Endothelial cell (in vitro differentiated cells): ENCODE results near the gene DEXI. TPM values are rescaled to one million over a fixed set of nuclear protein-coding genes. Genes with fewer than 3 reads are reported as not detected.

Experiments used
- DNase-seq: peaks from one replicate; pipeline ENCODE4 v3.0.0; 2021; ENCODE audit warnings: low spot score
- H3K27ac Mint-ChIP-seq: one replicate; pipeline ENCODE4 v1.8.0; 2021; ENCODE audit warnings: mixed read lengths, inconsistent platforms; ENCODE audit not compliant: unreplicated experiment
- H3K27me3 Mint-ChIP-seq: one replicate; pipeline ENCODE4 v1.8.0; 2021; ENCODE audit warnings: mild to moderate bottlenecking, moderate library complexity, mixed read lengths, inconsistent platforms; ENCODE audit not compliant: unreplicated experiment
- H3K36me3 Mint-ChIP-seq: one replicate; pipeline ENCODE4 v1.8.0; 2021; ENCODE audit warnings: mild to moderate bottlenecking, low read depth, mixed read lengths, inconsistent platforms; ENCODE audit not compliant: unreplicated experiment
- H3K4me1 Mint-ChIP-seq: one replicate; pipeline ENCODE4 v1.8.0; 2021; ENCODE audit warnings: mild to moderate bottlenecking, mixed read lengths, inconsistent platforms; ENCODE audit not compliant: unreplicated experiment
- H3K4me3 Mint-ChIP-seq: one replicate; pipeline ENCODE4 v1.8.0; 2021; ENCODE audit warnings: mild to moderate bottlenecking, mixed read lengths, inconsistent platforms; ENCODE audit not compliant: unreplicated experiment
- H3K9me3 Mint-ChIP-seq: one replicate; pipeline ENCODE4 v1.8.0; 2021; ENCODE audit warnings: mixed read lengths, inconsistent platforms; ENCODE audit not compliant: unreplicated experiment
- total RNA-seq: library from RNA; stranded (reverse); fragmentation: NEBNext Ultra II Directional; extraction: Animal tissue kit (Norgen Biotek cat#: 25700); gene quantifications from one replicate; pipeline ENCODE4 v1.2.1, GENCODE V29; 2021; ENCODE audit not compliant: unreplicated experiment
- TF ChIP-seq, protein P1 (sequence below): fragments of 200-600 bp; sonication (generic); IDR thresholded peaks from one replicate; pipeline ENCODE4 v1.5.0; 2021; ENCODE audit warnings: antibody characterized with exemption; ENCODE audit not compliant: unreplicated experiment

DEXI gene
- total RNA-seq, 1 donor from 2014 or later: 37.9 TPM

DNA sequence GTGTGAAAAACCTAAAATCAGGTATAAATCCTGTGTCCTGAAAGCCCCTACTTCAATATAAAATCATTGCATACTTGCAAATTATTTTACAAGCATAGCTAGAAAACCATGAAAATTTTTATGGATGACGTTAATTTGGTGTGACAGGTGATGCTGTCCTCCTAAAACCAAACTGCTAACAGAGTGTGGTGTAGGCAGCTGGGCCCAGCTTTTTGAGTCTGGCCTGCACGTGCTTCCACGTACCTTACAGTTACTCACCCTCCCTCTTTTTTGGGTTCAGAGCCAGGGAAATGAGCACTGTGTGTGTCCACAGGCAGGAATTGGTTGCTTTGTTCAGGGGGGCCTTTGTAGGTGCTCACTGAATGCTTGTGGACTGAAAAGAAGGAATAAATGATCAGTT, 38.5 kb upstream of the DEXI start:
- H3K27ac Mint-ChIP-seq: no peak overlapping the region
- no peaks in the 10 kb centered on the region for H3K9me3 Mint-ChIP-seq
- no peak overlapping the region for H3K4me3 Mint-ChIP-seq
- peaks cover 18% of the 10 kb centered on the region for H3K36me3 Mint-ChIP-seq
- peaks cover 5% of the 10 kb centered on the region for H3K27me3 Mint-ChIP-seq
- no peak for DNase-seq
- peaks cover 27% of the 10 kb centered on the region for H3K4me1 Mint-ChIP-seq
- TF ChIP-seq, protein P1, sequence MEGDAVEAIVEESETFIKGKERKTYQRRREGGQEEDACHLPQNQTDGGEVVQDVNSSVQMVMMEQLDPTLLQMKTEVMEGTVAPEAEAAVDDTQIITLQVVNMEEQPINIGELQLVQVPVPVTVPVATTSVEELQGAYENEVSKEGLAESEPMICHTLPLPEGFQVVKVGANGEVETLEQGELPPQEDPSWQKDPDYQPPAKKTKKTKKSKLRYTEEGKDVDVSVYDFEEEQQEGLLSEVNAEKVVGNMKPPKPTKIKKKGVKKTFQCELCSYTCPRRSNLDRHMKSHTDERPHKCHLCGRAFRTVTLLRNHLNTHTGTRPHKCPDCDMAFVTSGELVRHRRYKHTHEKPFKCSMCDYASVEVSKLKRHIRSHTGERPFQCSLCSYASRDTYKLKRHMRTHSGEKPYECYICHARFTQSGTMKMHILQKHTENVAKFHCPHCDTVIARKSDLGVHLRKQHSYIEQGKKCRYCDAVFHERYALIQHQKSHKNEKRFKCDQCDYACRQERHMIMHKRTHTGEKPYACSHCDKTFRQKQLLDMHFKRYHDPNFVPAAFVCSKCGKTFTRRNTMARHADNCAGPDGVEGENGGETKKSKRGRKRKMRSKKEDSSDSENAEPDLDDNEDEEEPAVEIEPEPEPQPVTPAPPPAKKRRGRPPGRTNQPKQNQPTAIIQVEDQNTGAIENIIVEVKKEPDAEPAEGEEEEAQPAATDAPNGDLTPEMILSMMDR: no peak

- Mint-ChIP-seq H3K36me3 (peaks cover 16% of the 10 kb centered on the region), H3K4me1 (peaks cover 27% of the 10 kb centered on the region), H3K27me3 (peaks cover 5% of the 10 kb centered on the region), H3K27ac (no peak overlapping the region), H3K4me3 (no peak overlapping the region), H3K9me3 (no peaks in the 10 kb centered on the region)
- TF ChIP-seq, protein P1: no peak
- DNase-seq: no peak
Observed at GRCh38 chr16:10979717-10980601, 37.7 kb upstream of the DEXI start.

DNA sequence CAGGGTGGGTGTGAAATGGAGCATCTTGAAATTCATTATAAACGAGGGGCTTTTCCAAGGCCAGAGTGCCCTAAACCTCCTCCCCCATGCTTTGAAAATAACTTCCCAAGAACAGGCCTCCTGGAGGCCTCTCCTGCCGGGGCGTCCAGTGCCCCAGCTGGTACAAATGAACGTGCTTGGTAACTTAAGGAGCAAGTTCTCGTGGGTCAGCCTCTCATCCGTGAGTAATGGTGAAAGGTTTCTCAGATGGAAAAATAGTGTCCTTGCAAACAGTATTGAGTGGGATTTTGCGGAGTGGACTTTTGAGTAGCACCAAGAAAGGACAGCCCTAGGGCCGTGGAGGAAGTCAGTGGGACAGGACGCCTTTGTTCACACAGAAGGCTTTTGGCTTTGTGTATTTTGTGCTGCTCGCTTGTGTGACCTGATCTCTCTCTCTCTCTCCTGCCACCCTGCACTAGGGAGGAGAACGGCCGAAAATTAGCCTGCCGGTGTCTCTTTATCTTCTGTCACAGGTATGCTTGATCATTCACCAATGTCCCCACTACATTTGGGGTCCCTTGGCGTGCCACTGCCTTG, 36.7 kb upstream of the DEXI start:
- peak overlapping the region; percentile 33 for H3K4me3 Mint-ChIP-seq
- no peak for DNase-seq
- peak overlapping the region; percentile 44 for H3K27ac Mint-ChIP-seq
- peaks cover 27% of the 10 kb centered on the region for H3K4me1 Mint-ChIP-seq
- no peaks in the 10 kb centered on the region for H3K9me3 Mint-ChIP-seq
- peaks cover 22% of the 10 kb centered on the region for H3K36me3 Mint-ChIP-seq
- TF ChIP-seq, protein P1: no peak
- H3K27me3 Mint-ChIP-seq: peaks cover 5% of the 10 kb centered on the region

DNA sequence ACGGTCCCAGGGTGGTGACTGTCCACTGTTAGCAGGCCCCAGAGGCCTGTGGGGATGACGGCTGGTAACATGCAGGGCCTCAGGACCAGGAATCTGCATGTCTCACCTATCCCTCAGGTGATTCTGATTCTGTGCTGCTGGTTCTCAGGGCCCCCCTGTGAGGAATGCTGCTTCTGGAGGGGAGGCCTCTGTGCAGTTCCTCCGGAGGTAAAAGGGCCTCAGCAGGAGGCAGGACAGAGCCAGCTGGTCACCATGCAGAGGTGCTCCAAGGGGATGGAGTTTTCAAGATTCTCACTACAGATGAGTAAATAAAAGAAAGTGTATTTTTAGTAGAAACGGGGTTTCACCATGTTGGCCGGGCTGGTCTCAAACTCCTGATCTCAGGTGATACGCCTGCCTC, 35.9 kb upstream of the DEXI start:
- H3K9me3 Mint-ChIP-seq: no peaks in the 10 kb centered on the region
- H3K4me3 Mint-ChIP-seq: no peak overlapping the region
- peak overlapping the region; percentile 44 for H3K27ac Mint-ChIP-seq
- DNase-seq: no peak
- H3K27me3 Mint-ChIP-seq: peaks cover 5% of the 10 kb centered on the region
- H3K4me1 Mint-ChIP-seq: peaks cover 27% of the 10 kb centered on the region
- TF ChIP-seq, protein P1: no peak
- H3K36me3 Mint-ChIP-seq: peaks cover 22% of the 10 kb centered on the region

- H3K4me1 Mint-ChIP-seq: peaks cover 27% of the 10 kb centered on the region
- H3K36me3 Mint-ChIP-seq: peaks cover 31% of the 10 kb centered on the region
- TF ChIP-seq, protein P1: no peak
- DNase-seq: no peak
- H3K27ac Mint-ChIP-seq: no peak overlapping the region
- peaks cover 4% of the 10 kb centered on the region for H3K27me3 Mint-ChIP-seq
- no peaks in the 10 kb centered on the region for H3K9me3 Mint-ChIP-seq
- no peak overlapping the region for H3K4me3 Mint-ChIP-seq
Observed at GRCh38 chr16:10976634-10977033, 34.4 kb upstream of the DEXI start.
